Heart right ventricle (tissue), 16 donors: Measurements from ENCODE around the gene TXNDC2. TPM values are rescaled to one million over a fixed set of nuclear protein-coding genes. Genes with fewer than 3 reads are reported as not detected.
"Not testable (repeated sequence)": the region's sequence is repeated elsewhere in the genome, so short reads cannot be mapped to it uniquely, and the experiment has no call there.

Experiments
- ATAC-seq, 8 donors: fragments of 200-7000 bp; cut with Tn5 transposase; one replicate each; pipeline ENCODE4 v1.9.1; 2020; ENCODE audit warnings: mild to moderate bottlenecking in 8 of 8, moderate library complexity in 8 of 8, moderate number of reproducible peaks in 1 of 8
- DNase-seq, 2 donors: peaks; one replicate each; pipeline ENCODE4 v3.0.0-alpha.2; 2020
- H3K27ac ChIP-seq, 10 donors: fragments of 200-600 bp; sonication (generic) in 2 of 10; one replicate each; pipeline versions ENCODE4 v1.5.0 to v1.8.0; 2020 to 2022; ENCODE audit warnings: mild to moderate bottlenecking in 3 of 10
- H3K27me3 ChIP-seq, 7 donors: fragments of 200-600 bp; one replicate each; pipeline ENCODE4 v1.8.0; 2021 to 2022; ENCODE audit warnings: mild to moderate bottlenecking in 2 of 7
- H3K36me3 ChIP-seq, 9 donors: fragments of 200-600 bp; sonication (generic) in 1 of 9; one replicate each; pipeline versions ENCODE4 v1.5.0 to v1.8.0; 2020 to 2022; ENCODE audit warnings: mild to moderate bottlenecking in 2 of 9
- H3K4me1 ChIP-seq, 9 donors: fragments of 200-600 bp; sonication (generic) in 1 of 9; one replicate each; pipeline versions ENCODE4 v1.5.0 to v1.8.0; 2020 to 2022; ENCODE audit warnings: mild to moderate bottlenecking in 4 of 9
- H3K4me3 ChIP-seq, 10 donors: fragments of 200-600 bp; sonication (generic) in 2 of 10; one replicate each; pipeline versions ENCODE4 v1.5.0 to v1.8.0; 2020 to 2022; ENCODE audit warnings: mild to moderate bottlenecking in 7 of 10, moderate library complexity in 2 of 10
- H3K9me3 ChIP-seq, 11 donors: fragments of 200-600 bp in 10 of 11; sonication (generic) in 2 of 11; one replicate each; pipeline versions ENCODE4 v1.5.0 to v1.8.0; 2013 to 2022; ENCODE audit warnings: mild to moderate bottlenecking in 2 of 11, control low read depth in 1 of 11, moderate library complexity in 1 of 11
- CTCF ChIP-seq, 9 donors: fragments of 200-600 bp; sonication (generic) in 2 of 9; IDR thresholded peaks; one replicate each; pipeline versions ENCODE4 v1.5.0 to v1.8.0; 2021 to 2022; ENCODE audit warnings: antibody characterized with exemption in 9 of 9, mild to moderate bottlenecking in 5 of 9, moderate library complexity in 1 of 9
- WGBS, 2 donors: extraction: QIAGEN DNeasy Blood & Tissue Kit; methylation state at CpG; one replicate each; pipeline ENCODE4 v1.1.7; 2013; ENCODE audit warnings: inconsistent platforms in 1 of 2; 5-methylcytosine and 5-hydroxymethylcytosine counted together
- intact Hi-C, 10 donors: fragments of 100-400 bp; cut with DNase I; formaldehyde crosslinking; loops; one replicate each; pipeline versions ENCODE4 v1.11.1 to v1.14.2; 2022
- polyA plus RNA-seq, 2 donors: library from polyadenylated mRNA; stranded (reverse); fragments of 200-250 nt; gene quantifications; one replicate each; pipeline ENCODE4 v1.2.3, GENCODE V29; 2013
- total RNA-seq, 10 donors: library from RNA; stranded (reverse); fragmentation: NEBNext Ultra II Directional in 3 of 10; extraction: Animal tissue kit (Norgen Biotek cat#: 25700) in 3 of 10; gene quantifications; one replicate each; pipeline versions ENCODE4 v1.2.1 to v1.2.4, GENCODE V29; 2021 to 2023
- donor health status: Arrhythmogenic right ventricular cardiomyopathy.
- donor health status: ischemic (EF 13 %, LVEDD 7.1; RV severe dilation, severe dysfunction).
- donor health status: healthy with polysubstance abuse.
- donor health status: DM: no; HTN: yes; CAD: no.
- donor health status: DM: no; HTN: no; CAD: no.
- donor health status: ischemic (EF 25% LVEDD 6.9; RV normal size, moderate dysfunction).
- donor health status: ischemic (EF 25% LVEDD 5.7; RV mildly dilated, moderate dysfunction).
- donor health status: healthy.
- donor health status: DM: yes; HTN: yes; CAD: no.
- donor health status: Ischemic cardiomyopathy.
- donor health status: ischemic (EF 35%, LVEDD 5.7; RV mildly dilated, moderate dysfunction).
- donor health status: nonischemic (EF 11% LVEDD 7.7; RV severe dilation, severe dysfunction).
- donor health status: DM: yes; HTN: yes; CAD: no.
- donor health status: PGD.
- donor health status: ischemic (EF 29% LVEDD 5.4; RV normal size, mild dysfunction).
- donor health status: nonischemic (EF 23%, LVEDD 6.1; RV moderate dilation, normal function).

The TXNDC2 gene
- total and polyA plus RNA-seq, 12 donors, result 0.04 to 0.22 TPM; not detected in 10

GRCh38 chr18:9907867-9908266 lies 22.1 kb downstream of the TXNDC2 start:
- Histone ChIP-seq H3K4me3 (no peak overlapping the region), H3K27ac (no peak overlapping the region), H3K27me3 (peaks cover 0 to 8% (median 0%) of the 10 kb centered on the region in 7 donors), H3K9me3 (no peaks in the 10 kb centered on the region), H3K4me1 (peaks cover 0 to 27% (median 0%) of the 10 kb centered on the region in 9 donors), H3K36me3 (no peaks in the 10 kb centered on the region)
- no peak for ATAC-seq
- TF ChIP-seq CTCF (IDR thresholded peaks at IDR 0.05), result no peak
- intact Hi-C loops, result no loop called here
- no peak for DNase-seq
- WGBS, 2 donors, result 93 to 95% methylated on average over 4 of the region's 4 CpGs

- TF ChIP-seq CTCF (IDR thresholded peaks at IDR 0.05), result no peak
- Histone ChIP-seq H3K27ac (peak overlapping the region in 1 of 10 donors; percentile 44), H3K9me3 (no peaks in the 10 kb centered on the region), H3K27me3 (peaks cover 0 to 8% (median 0%) of the 10 kb centered on the region in 7 donors), H3K4me3 (no peak overlapping the region), H3K4me1 (peaks cover 0 to 31% (median 0%) of the 10 kb centered on the region in 9 donors), H3K36me3 (no peaks in the 10 kb centered on the region)
- intact Hi-C loops, result loop anchor here in 4 of 10 donors (5.0 to 10.0 kb wide), 5 partner anchors 65 to 295 kb away; partner anchors contain the start of genes PPP4R1 (in 2 of the 4) and RAB31 (in 1 of the 4)
- no peak for DNase-seq
- no peak for ATAC-seq
These were observed 24.3 kb downstream of the TXNDC2 start for GRCh38 chr18:9910071-9910470.

GRCh38 chr18:9910661-9911060 lies 24.9 kb downstream of the TXNDC2 start:
- H3K4me3 ChIP-seq, result no peak overlapping the region
- ATAC-seq, result no peak
- intact Hi-C loops, result loop anchor here in 4 of 10 donors (5.0 to 10.0 kb wide), 5 partner anchors 66 to 296 kb away; partner anchors contain the start of genes PPP4R1 (in 2 of the 4) and RAB31 (in 1 of the 4)
- DNase-seq, result no peak
- WGBS, 2 donors, result 90 to 94% methylated on average over 2 of the region's 2 CpGs
- H3K9me3 ChIP-seq, result no peaks in the 10 kb centered on the region
- TF ChIP-seq CTCF (IDR thresholded peaks at IDR 0.05), result no peak
- H3K36me3 ChIP-seq, result no peaks in the 10 kb centered on the region
- H3K27me3 ChIP-seq, result peaks cover 0 to 8% (median 0%) of the 10 kb centered on the region in 7 donors
- peak overlapping the region in 1 of 10 donors; percentile 44 for H3K27ac ChIP-seq
- H3K4me1 ChIP-seq, result peaks cover 0 to 36% (median 4%) of the 10 kb centered on the region in 9 donors

GRCh38 chr18:9911226-9911625 lies 25.5 kb downstream of the TXNDC2 start:
- intact Hi-C loops, result loop anchor here in 4 of 10 donors (5.0 to 10.0 kb wide), 5 partner anchors 66 to 296 kb away; partner anchors contain the start of genes PPP4R1 (in 2 of the 4) and RAB31 (in 1 of the 4)
- Histone ChIP-seq H3K4me3 (no peak overlapping the region), H3K27me3 (peaks cover 0 to 8% (median 0%) of the 10 kb centered on the region in 7 donors), H3K9me3 (no peaks in the 10 kb centered on the region), H3K27ac (no peak overlapping the region), H3K4me1 (peaks cover 0 to 39% (median 10%) of the 10 kb centered on the region in 9 donors), H3K36me3 (no peaks in the 10 kb centered on the region)
- no peak for TF ChIP-seq CTCF (IDR thresholded peaks at IDR 0.05)
- DNase-seq, result no peak
- no peak for ATAC-seq
- WGBS, 2 donors, result 88 to 93% methylated on average over 5 of the region's 5 CpGs

DNA sequence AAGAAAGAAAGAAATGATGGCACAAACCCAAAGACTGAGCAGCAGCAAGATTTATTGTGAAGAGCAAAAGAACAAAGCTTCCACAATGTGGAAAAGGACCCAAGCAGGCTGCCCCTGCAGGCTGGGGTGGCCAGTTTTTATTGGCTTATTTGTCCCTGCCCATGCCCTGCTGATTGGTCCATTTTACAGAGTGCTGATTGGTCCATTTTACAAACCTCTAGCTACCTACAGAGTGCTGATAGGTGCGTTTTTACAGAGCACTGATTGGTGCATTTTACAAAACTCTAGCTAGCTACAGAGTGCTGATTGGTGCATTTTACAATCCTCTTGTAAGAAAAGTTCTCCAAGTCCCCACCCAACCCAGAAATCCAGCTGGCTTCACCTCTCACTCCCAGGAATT lies 26.5 kb downstream of the TXNDC2 start:
- not testable (repeated sequence) for H3K4me3 ChIP-seq, H3K27me3 ChIP-seq, H3K36me3 ChIP-seq, ATAC-seq, H3K27ac ChIP-seq, DNase-seq, H3K9me3 ChIP-seq
- intact Hi-C loops, result loop anchor here in 4 of 10 donors (2.0 to 10.0 kb wide), 6 partner anchors 35 to 297 kb away; partner anchors contain the start of genes PPP4R1 (in 2 of the 4) and RAB31 (in 1 of the 4)
- peaks cover 0 to 43% (median 21%) of the 10 kb centered on the region in 9 donors for H3K4me1 ChIP-seq
- WGBS, 2 donors, result 96 to 98% methylated on average over 1 of the region's 1 CpG
